SK-N-SH (cell line): ENCODE measurements around the gene MAMSTR. TPM values are rescaled to one million over a fixed set of nuclear protein-coding genes. Genes with fewer than 3 reads are reported as not detected.

ENCODE experiments used
- CTCF ChIA-PET: fragments of 300-600, 350-600 bp; formaldehyde crosslinking; extraction: SDS; loops from one replicate; lab custom pipeline; 2021; lab: Yijun Ruan, JAX
- POLR2A ChIA-PET: fragments of 350-600 bp; sonication (Branson Sonifier 250); formaldehyde crosslinking; extraction: SDS; loops from one replicate; lab custom pipeline; 2020; ENCODE audit warnings: antibody characterized with exemption, inconsistent platforms; lab: Yijun Ruan, JAX
- DNase-seq: peaks from one replicate; pipeline ENCODE4 v3.0.0; 2012
- H2AFZ ChIP-seq: fragments of 200-600 bp; sonication (generic); 2 replicates; pipeline ENCODE4 v1.8.1; 2016; ENCODE audit warnings: antibody characterized with exemption, mild to moderate bottlenecking, low read depth
- H3F3A ChIP-seq: fragments of 200-600 bp; sonication (generic); replicated peaks from 2 replicates; pipeline ENCODE3; 2016; ENCODE audit warnings: antibody characterized with exemption, mild to moderate bottlenecking; ENCODE audit not compliant: insufficient read depth
- H3K27ac ChIP-seq, 2 experiments: fragments of 200-500 bp in 1 of 2; fragments of 200-600 bp in 1 of 2; sonication (Bioruptor generic) in 1 of 2; sonication (generic), shearing (Covaris generic) in 1 of 2; 2 replicates each; pipeline versions ENCODE4 v1.5.1 to v1.6.1; 2014 to 2016; ENCODE audit warnings: low read depth in 2 of 2, inconsistent platforms in 1 of 2, low read length in 1 of 2, mild to moderate bottlenecking in 1 of 2, mixed read lengths in 1 of 2
- H3K27me3 ChIP-seq: fragments of 200-600 bp; sonication (generic), shearing (Covaris generic); 2 replicates; pipeline ENCODE4 v1.6.1; 2016; ENCODE audit warnings: mixed run types; ENCODE audit not compliant: insufficient read depth
- H3K36me3 ChIP-seq, 2 experiments: fragments of 200-500 bp in 1 of 2; fragments of 200-600 bp in 1 of 2; sonication (Bioruptor generic) in 1 of 2; sonication (generic) in 1 of 2; replicated peaks in 1 of 2; 2 replicates each; pipeline versions ENCODE3 to v1.5.1; 2014 to 2016; ENCODE audit warnings: low read length in 1 of 2, mild to moderate bottlenecking in 1 of 2; ENCODE audit not compliant: insufficient read depth in 2 of 2, control insufficient read depth in 1 of 2
- H3K4me1 ChIP-seq, 2 experiments: fragments of 200-500 bp in 1 of 2; fragments of 200-600 bp in 1 of 2; sonication (Bioruptor generic) in 1 of 2; sonication (generic), shearing (Covaris generic) in 1 of 2; 2 replicates each; pipeline versions ENCODE4 v1.5.1 to v1.6.1; 2014 to 2016; ENCODE audit warnings: low read depth in 1 of 2, low read length in 1 of 2, mixed run types in 1 of 2; ENCODE audit not compliant: insufficient read depth in 2 of 2, control insufficient read depth in 1 of 2
- H3K4me2 ChIP-seq: fragments of 200-600 bp; sonication (generic), shearing (Covaris generic); 2 replicates; pipeline ENCODE4 v1.6.1; 2017; ENCODE audit warnings: mixed run types
- H3K4me3 ChIP-seq, 2 experiments: fragments of 200-500 bp in 1 of 2; fragments of 200-600 bp in 1 of 2; sonication (Bioruptor generic) in 1 of 2; sonication (generic), shearing (Covaris generic) in 1 of 2; 2 replicates each; pipeline versions ENCODE4 v1.5.1 to v1.8.1; 2014 to 2016; ENCODE audit warnings: low read depth in 2 of 2, inconsistent platforms in 1 of 2, low read length in 1 of 2, mild to moderate bottlenecking in 1 of 2, mixed read lengths in 1 of 2, moderate library complexity in 1 of 2
- H3K79me2 ChIP-seq: fragments of 200-600 bp; sonication (generic); 2 replicates; pipeline ENCODE4 v1.8.1; 2017; ENCODE audit warnings: mild to moderate bottlenecking; ENCODE audit not compliant: insufficient read depth
- H3K9ac ChIP-seq: fragments of 200-600 bp; sonication (generic); 2 replicates; pipeline ENCODE4 v1.6.1; 2017; ENCODE audit warnings: mixed run types
- H3K9me2 ChIP-seq: fragments of 200-600 bp; sonication (generic); 2 replicates; pipeline ENCODE4 v1.6.1; 2017; ENCODE audit warnings: mixed run types
- H3K9me3 ChIP-seq: fragments of 200-600 bp; sonication (generic); 2 replicates; pipeline ENCODE4 v1.6.1; 2017; ENCODE audit warnings: mixed run types, mild to moderate bottlenecking, moderate library complexity
- H4K20me1 ChIP-seq: fragments of 200-600 bp; sonication (generic); 2 replicates; pipeline ENCODE4 v1.6.1; 2017; ENCODE audit warnings: mild to moderate bottlenecking, mixed run types; ENCODE audit not compliant: insufficient read depth
- MAX ChIP-seq: IDR thresholded peaks from 2 replicates; pipeline ENCODE4 v1.4.0; 2012; ENCODE audit warnings: low read depth
- NFIC ChIP-seq: IDR thresholded peaks from 2 replicates; pipeline ENCODE4 v1.4.0; 2012; ENCODE audit warnings: borderline replicate concordance
- RAD21 ChIP-seq: IDR thresholded peaks from 2 replicates; pipeline ENCODE4 v1.6.1; 2012; ENCODE audit warnings: mild to moderate bottlenecking, low read length
- RXRA ChIP-seq: IDR thresholded peaks from 2 replicates; pipeline ENCODE4 v1.4.0; 2012; ENCODE audit warnings: low read depth, mild to moderate bottlenecking, borderline replicate concordance
- SIN3A ChIP-seq: IDR thresholded peaks from 2 replicates; pipeline ENCODE4 v1.6.1; 2012; ENCODE audit warnings: low read depth, mild to moderate bottlenecking, low read length, moderate library complexity, borderline replicate concordance
- SMC3 ChIP-seq: IDR thresholded peaks from 2 replicates; pipeline ENCODE4 v1.6.1; 2012; ENCODE audit warnings: low read depth, low read length, improper control_type of control experiment
- TCF12 ChIP-seq: IDR thresholded peaks from 2 replicates; pipeline ENCODE4 v1.4.0; 2012
- TEAD4 ChIP-seq: IDR thresholded peaks from 2 replicates; pipeline ENCODE4 v1.4.0; 2012; ENCODE audit warnings: mild to moderate bottlenecking, borderline replicate concordance; ENCODE audit not compliant: insufficient read depth
- WGBS: methylation state at CpG from one replicate; pipeline ENCODE4 v1.1.6; 2017; ENCODE audit warnings: low lambda C conversion rate; 5-methylcytosine and 5-hydroxymethylcytosine counted together
- polyA plus RNA-seq, 3 experiments: library from polyadenylated mRNA; depleted of rRNA; stranded (reverse); fragments of >200 nt; gene quantifications; 2 replicates each; pipeline ENCODE4 v1.2.3, GENCODE V29; 2012
- TF ChIP-seq, protein P1 (sequence below): IDR thresholded peaks from 2 replicates; pipeline ENCODE4 v1.4.0; 2012; ENCODE audit warnings: low read depth, borderline replicate concordance
- TF ChIP-seq, protein P2 (sequence below): IDR thresholded peaks from 2 replicates; pipeline ENCODE4; 2012

The MAMSTR gene
- polyA plus RNA-seq, 1 of the 3 experiments (the other 2 are of a cell fraction) = 1.1 TPM

DNA sequence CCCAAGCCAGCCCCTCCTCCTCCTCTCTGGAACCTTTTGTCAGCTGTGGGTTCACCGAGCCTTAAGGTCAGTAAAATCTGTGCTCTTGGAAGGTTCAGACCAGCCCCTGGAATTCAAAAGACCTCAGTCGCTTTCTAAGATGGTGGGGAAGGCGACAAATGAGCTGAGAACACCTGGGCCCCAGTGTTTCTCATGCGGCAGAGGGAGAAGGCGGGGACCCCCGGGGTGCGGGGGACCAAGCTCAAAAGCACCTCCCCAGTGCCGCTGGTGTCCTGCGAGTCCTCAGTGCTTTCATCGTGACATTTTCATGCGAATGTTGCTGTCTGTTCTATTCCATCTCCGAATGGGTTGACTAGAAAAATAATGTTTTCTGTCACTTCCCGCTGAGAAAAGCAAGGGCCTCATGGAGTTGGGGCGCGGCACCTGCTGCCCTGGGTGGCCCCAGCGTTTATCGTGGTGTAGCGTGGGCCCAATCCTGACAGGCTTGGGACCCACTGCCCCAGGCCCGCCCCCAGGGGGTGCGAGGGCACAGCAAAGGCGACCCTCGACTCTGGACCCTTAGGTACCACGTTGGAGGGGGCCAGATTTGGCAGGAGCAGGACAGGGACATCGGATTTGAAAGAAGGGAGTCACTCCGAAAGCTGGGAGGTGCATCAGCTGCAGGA, 46.0 kb downstream of the MAMSTR start:
- Histone ChIP-seq H3K9ac (no peak overlapping the region), H3K79me2 (no peaks in the 10 kb centered on the region), H3K4me1 (peaks cover 0 to 8% of the 10 kb centered on the region in 2 experiments; a peak in 1 of 4 replicates), H3F3A (no peaks in the 10 kb centered on the region), H3K36me3 (no peaks in the 10 kb centered on the region), H3K4me2 (no peak overlapping the region), H3K27ac (no peak overlapping the region), H2AFZ (no peak overlapping the region), H3K9me3 (no peaks in the 10 kb centered on the region), H3K27me3 (no peaks in the 10 kb centered on the region), H3K4me3 (no peak overlapping the region), H4K20me1 (no peaks in the 10 kb centered on the region), H3K9me2 (no peaks in the 10 kb centered on the region)
- WGBS = 87% methylated on average over 21 of the region's 25 CpGs
- ChIA-PET CTCF (interaction anchor here (0.7 to 3.7 kb wide), 9 partner anchors 17 to 826 kb away, joined by 3 to 35 read pairs (median 13); partner anchors contain the start of genes BAX, CA11 and FUT2), POLR2A (no interaction called here)
- no peak for DNase-seq
- TF ChIP-seq, protein P1, sequence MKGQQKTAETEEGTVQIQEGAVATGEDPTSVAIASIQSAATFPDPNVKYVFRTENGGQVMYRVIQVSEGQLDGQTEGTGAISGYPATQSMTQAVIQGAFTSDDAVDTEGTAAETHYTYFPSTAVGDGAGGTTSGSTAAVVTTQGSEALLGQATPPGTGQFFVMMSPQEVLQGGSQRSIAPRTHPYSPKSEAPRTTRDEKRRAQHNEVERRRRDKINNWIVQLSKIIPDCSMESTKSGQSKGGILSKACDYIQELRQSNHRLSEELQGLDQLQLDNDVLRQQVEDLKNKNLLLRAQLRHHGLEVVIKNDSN = no peak
- TF ChIP-seq SMC3 = no peak

GRCh38 chr19:48672994-48673393, 46.5 kb downstream of the MAMSTR start, which contains the start of gene NTN5:
TSS of gene NTN5 (minus strand) at chr19:48673017. CDS start at chr19:48670986, 2,031 bp downstream.
- no peak within 1 kb of the TSS for H3K4me2 ChIP-seq
- no peak within 1 kb of the TSS for H3K9ac ChIP-seq
- H3K9me2 ChIP-seq = no peaks in the 10 kb centered on the region
- ChIA-PET POLR2A (no interaction called here), CTCF (interaction anchor here (3.3 to 3.7 kb wide), 3 partner anchors 19 to 40 kb away, joined by 19 to 35 read pairs (median 30); partner anchors contain the start of gene CA11)
- no peak within 1 kb of the TSS for H3K27ac ChIP-seq
- no peaks in the 10 kb centered on the region for H3K36me3 ChIP-seq
- no peaks in the 10 kb centered on the region for H3F3A ChIP-seq
- no peaks in the 10 kb centered on the region for H3K9me3 ChIP-seq
- no peaks in the 10 kb centered on the region for H4K20me1 ChIP-seq
- no peak for TF ChIP-seq RXRA
- no peak for TF ChIP-seq TEAD4
- no peak for TF ChIP-seq SIN3A
- TF ChIP-seq, protein P2, sequence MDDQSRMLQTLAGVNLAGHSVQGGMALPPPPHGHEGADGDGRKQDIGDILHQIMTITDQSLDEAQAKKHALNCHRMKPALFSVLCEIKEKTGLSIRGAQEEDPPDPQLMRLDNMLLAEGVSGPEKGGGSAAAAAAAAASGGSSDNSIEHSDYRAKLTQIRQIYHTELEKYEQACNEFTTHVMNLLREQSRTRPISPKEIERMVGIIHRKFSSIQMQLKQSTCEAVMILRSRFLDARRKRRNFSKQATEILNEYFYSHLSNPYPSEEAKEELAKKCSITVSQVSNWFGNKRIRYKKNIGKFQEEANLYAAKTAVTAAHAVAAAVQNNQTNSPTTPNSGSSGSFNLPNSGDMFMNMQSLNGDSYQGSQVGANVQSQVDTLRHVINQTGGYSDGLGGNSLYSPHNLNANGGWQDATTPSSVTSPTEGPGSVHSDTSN = no peak
- no peak for TF ChIP-seq NFIC
- TF ChIP-seq MAX = no peak
- no peak for TF ChIP-seq TCF12
- TF ChIP-seq, protein P1 = no peak
- TF ChIP-seq RAD21 = no peak
- WGBS = 92% methylated on average over 13 of the region's 25 CpGs
- H3K79me2 ChIP-seq = no peaks in the 10 kb centered on the region
- H3K4me3 ChIP-seq = no peak within 1 kb of the TSS
- H3K27me3 ChIP-seq = no peaks in the 10 kb centered on the region
- H3K4me1 ChIP-seq = peaks cover 0 to 8% of the 10 kb centered on the region in 2 experiments; a peak in 1 of 4 replicates
- DNase-seq = no peak
- H2AFZ ChIP-seq = no peak within 1 kb of the TSS
